HG03196 (cell line): ENCODE results near the gene CSF2RB.

Experiments
- ATAC-seq: cut with Tn5 transposase; IDR thresholded peaks from one replicate; pipeline ENCODE4 v1.9.1; 2021; ENCODE audit not compliant: unreplicated experiment

The CSF2RB gene

GRCh38 chr22:36887162-36887561, 26.3 kb upstream of the CSF2RB start:
- no peak for ATAC-seq

GRCh38 chr22:36891646-36892045, 21.8 kb upstream of the CSF2RB start:
- ATAC-seq: no peak

GRCh38 chr22:36892292-36892691, 21.1 kb upstream of the CSF2RB start:
- ATAC-seq: no peak

GRCh38 chr22:36893262-36893661, 20.2 kb upstream of the CSF2RB start:
- ATAC-seq: no peak

GRCh38 chr22:36894266-36894665, 19.2 kb upstream of the CSF2RB start:
- ATAC-seq: no peak

- ATAC-seq: no peak
Measured at GRCh38 chr22:36897611-36898010, 15.8 kb upstream of the CSF2RB start.

DNA sequence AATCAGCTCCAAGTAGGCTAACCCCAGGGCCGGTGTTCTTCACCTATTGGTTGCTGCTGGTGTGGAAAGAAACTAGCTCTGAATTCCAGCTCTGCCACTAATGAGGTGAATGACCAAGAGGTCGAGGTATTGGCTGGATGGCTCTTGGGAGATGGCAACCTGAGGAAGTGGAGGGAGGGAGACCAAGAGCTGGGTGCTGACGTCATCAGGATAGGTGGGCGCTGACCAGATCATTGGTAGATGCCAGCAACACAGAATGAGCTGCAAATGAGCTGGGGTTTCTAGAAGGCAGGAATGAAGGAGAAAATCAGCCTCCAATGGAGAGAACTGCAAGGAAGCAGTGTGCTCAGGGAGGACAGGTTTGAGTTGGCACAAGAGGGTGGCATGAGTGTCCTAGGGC, 14.7 kb upstream of the CSF2RB start:
- ATAC-seq: no peak

- no peak for ATAC-seq
Measured at GRCh38 chr22:36899498-36899897, 13.9 kb upstream of the CSF2RB start.

GRCh38 chr22:36900225-36900624, 13.2 kb upstream of the CSF2RB start:
- no peak for ATAC-seq

DNA sequence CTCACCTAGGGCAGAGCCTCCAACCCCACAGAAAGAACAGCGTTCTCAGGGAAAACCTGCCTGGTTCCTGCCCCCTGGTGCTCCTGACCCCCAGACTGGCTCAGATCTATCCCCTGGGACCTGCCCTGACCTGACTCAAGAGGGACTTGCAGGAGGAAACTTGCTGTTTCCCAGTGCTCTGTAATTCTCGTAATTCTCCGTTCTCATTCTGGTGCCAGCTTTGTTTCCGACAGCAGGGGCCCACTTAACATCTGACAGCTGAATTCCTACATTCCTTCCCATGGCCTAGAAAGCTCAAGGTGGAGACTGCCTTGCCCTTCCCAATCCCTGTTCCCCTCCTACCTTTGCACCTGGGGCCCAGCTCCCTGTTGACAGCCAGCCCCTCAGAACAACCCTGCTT, 12.5 kb upstream of the CSF2RB start:
- no peak for ATAC-seq

DNA sequence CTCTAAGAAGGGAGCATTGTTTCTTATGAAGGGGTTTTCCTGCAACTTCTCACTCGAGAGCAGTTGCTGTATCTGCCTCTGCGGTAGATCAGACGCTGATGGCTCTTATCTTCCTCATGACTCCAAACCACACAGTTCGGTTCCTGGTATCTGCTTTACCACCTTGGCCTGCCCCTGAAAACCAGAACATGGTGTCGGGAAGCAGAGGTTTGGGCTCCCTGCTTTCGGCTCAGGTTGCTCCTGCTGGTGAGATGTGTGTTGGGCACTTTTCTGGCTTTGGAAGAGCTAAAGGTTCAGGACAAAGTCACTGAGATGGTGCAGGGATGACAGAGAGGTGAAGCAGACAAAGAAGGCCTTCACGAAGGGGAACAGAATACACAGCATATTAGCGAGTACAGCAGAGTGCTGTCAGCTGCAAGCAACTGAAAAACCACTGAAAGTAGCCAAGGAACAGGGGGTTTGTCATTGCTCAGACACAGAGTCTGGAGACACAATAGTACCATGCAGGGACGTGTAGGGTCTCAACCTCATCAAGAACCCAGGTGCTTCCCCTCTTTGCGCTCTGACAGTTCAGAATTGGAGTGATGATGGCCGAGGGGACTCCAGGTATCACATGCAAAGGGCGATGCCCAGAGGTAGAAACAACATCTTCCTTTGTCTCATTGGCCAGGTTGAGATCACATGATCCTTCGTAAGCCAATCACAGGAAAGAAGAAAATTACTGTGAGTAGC, 11.9 kb upstream of the CSF2RB start:
- peak; percentile 52 for ATAC-seq

DNA sequence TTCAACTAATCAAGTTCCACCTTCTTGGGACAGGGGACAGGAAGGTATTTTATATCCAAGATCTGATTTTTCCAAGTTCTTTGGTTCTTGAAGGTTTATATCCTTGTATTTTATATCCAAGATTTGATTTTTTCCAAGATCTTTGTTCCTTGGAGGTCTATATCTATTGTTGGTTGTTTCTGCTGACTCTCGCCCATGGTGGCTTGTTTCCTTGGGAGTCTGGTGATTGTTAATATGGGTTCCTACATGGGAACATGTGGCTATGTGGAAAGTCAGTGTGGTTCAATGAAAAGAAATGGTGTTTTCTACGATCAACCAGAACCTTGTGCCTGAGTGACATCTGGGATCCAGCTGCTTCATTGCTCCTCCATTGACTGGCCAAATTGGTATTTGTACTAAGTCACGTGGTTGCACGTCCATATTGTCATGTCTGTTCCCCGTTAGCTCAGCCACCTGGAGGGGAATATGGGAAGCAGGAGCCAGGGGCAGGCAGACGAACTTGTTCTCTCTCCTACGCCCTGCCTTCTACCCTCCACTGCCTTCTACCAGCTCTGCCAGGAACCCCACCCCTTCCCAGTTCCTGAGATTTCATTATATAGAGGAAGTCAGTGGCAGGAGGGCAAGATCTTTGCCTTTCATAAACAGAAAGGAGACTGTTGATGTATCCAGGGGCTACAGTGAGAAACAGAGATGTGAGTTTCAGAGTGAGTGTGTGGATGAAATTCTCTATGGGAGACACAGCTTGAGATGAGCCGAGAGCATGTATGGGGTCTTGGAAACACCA, 11.1 kb upstream of the CSF2RB start:
- ATAC-seq: no peak

GRCh38 chr22:36904260-36904880, 9.1 kb upstream of the CSF2RB start:
- no peak for ATAC-seq

DNA sequence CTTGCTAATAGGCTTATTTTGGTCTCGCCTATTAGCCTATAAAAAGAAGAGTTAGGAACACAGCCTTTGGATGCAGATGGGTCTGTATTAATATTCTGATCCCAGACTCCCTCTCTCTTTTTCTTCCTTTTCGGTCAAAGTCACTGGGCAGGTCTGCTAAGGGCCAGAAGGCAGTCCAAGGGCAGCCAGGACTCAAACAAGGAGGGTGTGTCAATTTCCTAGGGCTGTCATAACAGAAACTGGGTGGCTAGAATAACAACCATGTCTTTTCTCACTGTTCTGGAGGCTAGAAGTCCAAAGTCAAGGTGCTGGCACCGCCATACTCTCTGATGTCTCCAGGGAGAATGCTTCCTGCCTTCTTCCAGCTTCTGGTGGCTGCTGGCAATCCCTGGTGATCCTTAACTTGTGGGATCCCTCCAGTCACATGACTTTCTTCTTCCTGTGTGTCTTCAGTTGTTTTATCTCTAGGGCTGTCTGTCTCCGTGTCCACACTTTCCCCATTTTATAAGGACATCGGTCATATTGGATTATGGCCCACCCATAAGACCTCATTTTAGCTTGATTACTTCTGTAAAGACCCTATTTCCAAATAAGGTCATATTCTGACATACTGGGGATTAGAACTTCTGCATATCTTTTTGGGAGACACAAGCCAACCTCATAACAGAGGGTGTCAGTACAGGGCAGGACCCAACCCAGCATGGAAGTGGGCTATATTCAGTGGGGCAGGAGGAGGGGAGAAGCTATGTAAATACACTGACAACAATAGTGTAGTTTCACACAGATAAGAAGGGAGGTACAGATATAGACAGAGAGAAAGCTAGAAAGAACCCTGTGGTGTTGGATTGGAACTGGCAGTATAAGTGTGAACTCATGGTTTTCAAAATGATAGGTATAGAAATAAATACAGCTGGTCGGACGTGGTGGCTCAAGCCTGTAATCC, 5.9 kb upstream of the CSF2RB start:
- ATAC-seq: no peak

DNA sequence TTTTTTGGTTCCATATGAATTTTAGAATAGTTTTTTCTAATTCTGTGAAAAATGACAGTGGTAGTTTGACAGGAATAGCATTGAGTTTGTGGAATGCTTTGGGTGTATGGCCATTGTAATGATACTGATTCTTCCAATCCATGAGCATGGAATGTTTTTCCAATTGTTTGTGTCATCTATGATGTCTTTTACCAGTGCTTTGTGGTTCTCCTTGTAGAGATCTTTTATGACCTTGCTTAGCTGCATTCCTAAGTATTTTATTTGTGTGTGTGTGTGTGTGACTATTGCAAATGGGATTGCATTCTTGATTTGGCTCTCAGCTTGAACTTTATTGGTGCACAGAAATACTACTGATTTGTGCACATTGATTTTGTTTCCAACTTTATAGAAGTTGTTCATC, 3.0 kb upstream of the CSF2RB start:
- no peak for ATAC-seq

DNA sequence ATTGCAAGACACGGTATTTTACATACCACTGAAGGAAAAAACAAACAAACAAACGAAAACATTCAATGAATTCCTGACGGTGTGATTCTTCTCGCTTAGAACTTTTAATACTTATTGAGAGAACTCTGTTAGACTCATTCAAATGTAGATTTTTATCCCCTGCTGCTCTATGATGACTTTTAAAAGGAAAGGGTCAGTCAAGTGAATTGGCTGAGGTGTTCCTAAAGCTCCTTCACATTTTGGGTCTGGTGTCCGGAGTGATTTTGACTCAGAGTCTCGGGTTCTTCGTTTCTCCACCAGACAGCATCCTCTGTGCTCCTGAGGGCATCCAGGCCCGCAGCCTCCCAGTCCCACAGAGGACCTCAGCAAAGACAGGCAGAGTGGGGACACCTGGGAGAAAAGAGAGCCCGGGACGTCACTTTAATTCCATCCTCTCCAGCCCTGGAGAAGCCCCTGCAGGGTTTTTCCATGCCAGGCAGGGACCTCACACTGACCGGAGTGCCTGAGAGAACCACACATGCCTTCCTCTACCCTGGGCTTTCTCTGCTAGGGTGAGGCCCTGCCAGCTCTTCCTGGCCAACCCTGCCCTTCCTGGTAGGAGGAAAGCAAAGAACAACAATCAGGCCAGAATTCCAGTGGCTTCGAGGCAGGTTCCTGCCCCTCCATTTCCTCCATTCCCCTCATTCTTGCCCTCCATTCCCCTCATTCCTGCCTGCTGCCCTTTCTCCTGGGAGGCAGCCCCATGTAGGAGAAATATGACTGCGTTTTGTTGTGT, 1.4 kb upstream of the CSF2RB start:
- no peak for ATAC-seq

DNA sequence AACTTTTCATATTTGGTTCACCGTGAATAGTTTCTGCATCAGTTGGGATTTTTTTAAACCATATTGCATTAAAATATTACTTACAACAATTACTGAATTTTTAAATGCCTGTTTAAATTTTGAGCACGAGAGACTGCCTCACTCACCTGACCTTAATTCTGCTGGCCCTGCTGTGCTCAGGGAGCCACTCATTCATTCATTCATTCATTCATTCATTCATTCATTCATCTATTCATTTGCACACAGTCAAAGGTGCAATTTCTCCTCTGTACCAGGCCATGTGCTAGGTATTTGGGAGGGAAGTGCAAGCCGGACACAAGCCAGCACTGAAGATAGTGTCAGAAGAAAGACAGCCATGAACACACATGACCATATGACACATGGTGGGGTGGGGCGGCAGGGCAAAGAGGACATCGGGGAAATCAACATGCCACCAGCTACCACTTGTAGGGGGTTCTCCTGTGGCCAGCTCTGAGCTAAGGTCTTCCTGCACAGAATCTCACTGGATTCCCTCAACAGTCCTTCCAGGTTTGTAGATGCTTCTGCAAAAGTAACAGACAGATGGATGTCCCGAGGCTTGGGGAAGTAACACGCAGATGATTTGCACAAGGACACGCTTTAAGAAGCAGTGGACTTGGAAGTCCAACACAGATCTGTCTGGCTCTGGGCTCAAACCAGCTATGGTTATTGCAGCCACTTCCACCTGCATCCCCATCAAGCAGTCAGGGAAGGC, 568 bp upstream of the CSF2RB start:
- ATAC-seq: no peak

DNA sequence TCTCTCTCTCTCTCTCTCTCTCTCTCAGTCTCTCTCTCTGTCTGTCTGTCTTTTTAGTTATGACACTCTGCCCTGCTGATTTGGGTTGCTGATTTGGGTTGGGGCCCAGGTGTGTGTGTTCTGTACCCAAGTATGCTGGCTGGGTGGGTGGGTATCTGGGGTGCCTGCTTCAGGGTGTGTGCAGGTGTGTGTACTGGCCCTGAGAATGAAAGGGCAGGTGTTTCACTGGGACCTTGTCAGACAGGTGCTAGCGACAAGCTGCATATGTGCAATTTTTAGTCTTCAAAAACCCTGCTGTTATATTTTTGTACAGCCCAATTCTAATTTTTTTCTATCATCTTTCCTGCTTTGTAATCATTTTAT, 943 bp downstream of the CSF2RB start:
- ATAC-seq: no peak

DNA sequence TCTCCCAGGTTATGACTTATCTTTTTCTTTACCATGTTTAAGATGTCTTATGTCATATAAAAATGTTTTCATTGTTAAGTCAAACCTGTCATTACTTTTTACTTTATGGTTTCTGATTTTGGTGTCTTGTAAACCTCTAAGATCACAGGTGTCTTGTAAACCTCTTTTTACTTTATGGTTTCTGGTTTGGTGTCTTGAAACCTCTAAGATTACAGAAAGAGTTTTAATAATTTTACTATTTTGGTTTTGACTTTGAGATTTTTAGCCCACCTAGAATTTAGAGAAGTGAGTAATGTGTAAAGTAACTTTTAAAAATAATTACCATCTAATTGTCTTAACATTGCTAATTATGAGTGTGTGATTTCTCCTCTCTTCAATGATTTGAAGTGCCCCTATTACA, 2.6 kb downstream of the CSF2RB start:
- ATAC-seq: no peak
